Immature natural killer cell (primary cell): ENCODE results near the gene TSNAXIP1. TPM values are rescaled to one million over a fixed set of nuclear protein-coding genes. Genes with fewer than 3 reads are reported as not detected.
"Not testable (repeated sequence)": the region's sequence is repeated elsewhere in the genome, so short reads cannot be mapped to it uniquely, and the experiment has no call there.

Source experiments
- DNase-seq, 3 donors: peaks; one replicate each; pipeline ENCODE4 v3.0.0; 2022; ENCODE audit warnings: mixed read lengths in 1 of 3
- H3K27ac Mint-ChIP-seq, 6 donors: one replicate each; pipeline ENCODE4 v1.8.0; 2020; ENCODE audit warnings: mixed read lengths in 6 of 6, mild to moderate bottlenecking in 5 of 6, inconsistent platforms in 4 of 6, moderate library complexity in 3 of 6
- H3K27me3 Mint-ChIP-seq, 3 donors: one replicate each; pipeline ENCODE4 v1.8.0; 2020 to 2021; ENCODE audit warnings: low read depth in 3 of 3, mild to moderate bottlenecking in 3 of 3, mixed read lengths in 3 of 3, moderate library complexity in 3 of 3, inconsistent platforms in 1 of 3
- H3K36me3 Mint-ChIP-seq, 3 donors: one replicate each; pipeline ENCODE4 v1.8.0; 2020; ENCODE audit warnings: mixed read lengths in 3 of 3, inconsistent platforms in 2 of 3, mild to moderate bottlenecking in 2 of 3
- H3K4me1 Mint-ChIP-seq, 2 donors: one replicate each; pipeline ENCODE4 v1.8.0; 2020; ENCODE audit warnings: inconsistent platforms in 2 of 2, mild to moderate bottlenecking in 2 of 2, mixed read lengths in 2 of 2, moderate library complexity in 1 of 2
- H3K4me3 Mint-ChIP-seq, 5 donors: one replicate each; pipeline ENCODE4 v1.8.0; 2020; ENCODE audit warnings: mild to moderate bottlenecking in 5 of 5, mixed read lengths in 5 of 5, inconsistent platforms in 3 of 5, moderate library complexity in 3 of 5
- H3K9me3 Mint-ChIP-seq, 6 donors: one replicate each; pipeline ENCODE4 v1.8.0; 2020; ENCODE audit warnings: mild to moderate bottlenecking in 6 of 6, mixed read lengths in 6 of 6, inconsistent platforms in 4 of 6, moderate library complexity in 3 of 6
- polyA plus RNA-seq, 3 donors: library from polyadenylated mRNA; unstranded; fragments of 300-500 nt; fragmentation: Illumina TruSeq; gene quantifications; one replicate each; pipeline ENCODE4 v1.2.3, GENCODE V29; 2021

Gene TSNAXIP1
- polyA plus RNA-seq, 3 donors from 2014 or later: not detected

DNA sequence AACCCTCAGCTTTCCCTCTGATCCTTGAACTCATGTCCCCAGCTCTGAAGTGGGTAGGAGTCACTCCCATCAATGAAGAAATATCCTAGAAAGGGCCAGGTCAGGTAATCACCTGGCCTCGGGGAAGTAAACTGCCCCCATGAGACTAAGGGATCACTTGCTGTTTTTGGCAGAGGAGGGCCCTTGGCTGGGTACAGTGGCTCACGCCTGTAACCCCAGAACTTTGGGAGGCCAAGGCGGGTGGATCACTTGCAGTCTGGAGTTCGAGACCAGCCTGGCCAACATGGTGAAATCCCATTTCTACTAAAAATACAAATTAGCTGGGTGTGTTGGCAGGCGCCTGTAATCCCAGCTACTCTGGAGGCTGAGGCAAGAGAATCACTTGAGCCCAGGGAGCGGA is 57.4 kb downstream of the TSNAXIP1 start:
- not testable (repeated sequence) for H3K27ac Mint-ChIP-seq, H3K36me3 Mint-ChIP-seq, H3K9me3 Mint-ChIP-seq, H3K4me3 Mint-ChIP-seq, H3K4me1 Mint-ChIP-seq, H3K27me3 Mint-ChIP-seq, DNase-seq

DNA sequence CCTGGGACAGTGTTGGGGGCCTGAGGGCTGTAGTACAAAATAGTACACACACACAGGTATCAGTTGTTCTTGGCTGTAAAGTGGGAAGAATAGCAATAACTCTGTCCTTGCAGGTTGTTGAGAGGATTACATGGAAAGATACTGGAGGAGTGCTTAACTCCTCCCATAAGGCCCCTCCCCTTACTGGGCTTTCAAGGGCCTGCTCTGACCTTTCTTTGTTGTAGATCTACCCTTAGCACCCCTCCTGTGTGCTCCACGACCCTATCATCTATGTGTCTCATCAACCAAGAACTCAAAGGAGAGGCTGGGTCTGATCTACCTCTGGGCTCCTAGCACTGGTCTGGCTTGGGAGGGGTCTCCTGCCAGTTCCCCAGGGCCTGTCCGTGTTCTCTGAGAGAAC is 57.9 kb downstream of the TSNAXIP1 start:
- no peaks in the 10 kb centered on the region for H3K9me3 Mint-ChIP-seq
- peaks cover 3 to 9% of the 10 kb centered on the region in 2 donors for H3K4me1 Mint-ChIP-seq
- no peak for DNase-seq
- H3K4me3 Mint-ChIP-seq: no peak overlapping the region
- H3K27me3 Mint-ChIP-seq: peaks cover 0 to 2% (median 0%) of the 10 kb centered on the region in 3 donors
- peak overlapping the region in 1 of 6 donors; percentile 5 for H3K27ac Mint-ChIP-seq
- no peaks in the 10 kb centered on the region for H3K36me3 Mint-ChIP-seq

DNA sequence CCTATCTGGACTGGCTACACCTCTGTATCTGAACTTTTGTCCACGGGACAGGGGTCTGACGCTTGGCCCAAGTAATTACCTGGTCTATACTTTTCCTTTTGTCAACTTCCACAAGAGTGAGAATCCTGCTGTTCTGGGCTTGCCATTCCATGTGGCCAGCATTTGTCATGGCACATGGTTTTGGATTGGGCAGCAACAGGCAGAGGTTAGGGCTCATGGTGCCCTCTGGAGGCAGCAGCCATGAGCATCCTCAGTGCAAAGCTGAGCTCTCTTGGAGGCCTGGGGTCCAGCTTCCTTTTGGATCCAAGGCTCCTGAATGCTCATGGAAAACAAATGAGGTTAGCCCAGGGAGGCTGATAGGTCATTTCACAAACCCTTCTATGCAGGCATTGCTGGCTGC is 58.6 kb downstream of the TSNAXIP1 start:
- H3K36me3 Mint-ChIP-seq: no peaks in the 10 kb centered on the region
- H3K27ac Mint-ChIP-seq: no peak overlapping the region
- peaks cover 0 to 2% (median 0%) of the 10 kb centered on the region in 3 donors for H3K27me3 Mint-ChIP-seq

DNA sequence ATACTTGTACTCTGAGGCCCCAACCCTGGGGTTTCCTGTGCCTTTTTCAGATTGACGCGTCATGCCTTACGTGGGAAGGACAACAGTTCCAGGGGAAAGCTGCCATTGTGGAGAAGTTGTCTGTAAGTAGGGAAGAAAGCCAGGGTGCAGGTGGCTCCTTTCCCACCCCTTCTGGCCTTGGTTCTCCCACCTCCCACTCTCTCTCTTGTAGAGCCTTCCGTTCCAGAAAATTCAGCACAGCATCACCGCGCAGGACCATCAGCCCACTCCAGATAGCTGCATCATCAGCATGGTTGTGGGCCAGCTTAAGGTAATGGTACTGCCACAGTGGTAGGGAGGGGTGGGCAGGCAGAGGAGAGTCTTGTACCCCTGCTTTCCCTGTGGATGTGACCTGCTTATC is 61.6 kb downstream of the TSNAXIP1 start:
- no peak overlapping the region for H3K4me3 Mint-ChIP-seq
- no peaks in the 10 kb centered on the region for H3K9me3 Mint-ChIP-seq
- peaks cover 9% of the 10 kb centered on the region in 2 donors for H3K4me1 Mint-ChIP-seq
- no peaks in the 10 kb centered on the region for H3K36me3 Mint-ChIP-seq
- H3K27me3 Mint-ChIP-seq: peaks cover 0 to 9% (median 0%) of the 10 kb centered on the region in 3 donors
- H3K27ac Mint-ChIP-seq: no peak overlapping the region
- no peak for DNase-seq

More for the DNA sequence above, 58.6 kb downstream of the TSNAXIP1 start:
- Mint-ChIP-seq H3K4me3 (no peak overlapping the region), H3K4me1 (peaks cover 3 to 9% of the 10 kb centered on the region in 2 donors), H3K9me3 (no peaks in the 10 kb centered on the region)
- no peak for DNase-seq

DNA sequence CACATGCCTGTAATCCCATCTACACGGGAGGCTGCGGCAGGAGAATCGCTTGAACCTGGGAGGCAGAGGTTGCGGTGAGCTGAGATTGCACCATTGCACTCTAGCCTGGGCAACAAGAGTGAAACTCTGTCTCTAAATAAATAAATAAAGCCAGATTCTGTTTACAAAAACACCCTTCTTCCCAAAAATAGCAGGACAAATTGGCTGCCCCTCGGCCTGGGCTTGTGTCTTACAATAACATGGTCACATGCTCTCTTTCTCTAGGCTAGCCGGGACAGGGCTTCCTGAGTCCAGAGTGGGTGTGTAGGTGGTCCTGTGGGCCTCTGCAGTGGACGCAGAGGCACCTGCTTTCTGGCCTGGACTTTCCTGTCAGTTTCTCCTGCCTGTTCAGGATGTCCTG is 63.0 kb downstream of the TSNAXIP1 start:
- no peak overlapping the region for H3K4me3 Mint-ChIP-seq
- peaks cover 0 to 11% (median 2%) of the 10 kb centered on the region in 3 donors for H3K27me3 Mint-ChIP-seq
- H3K27ac Mint-ChIP-seq: no peak overlapping the region
- no peaks in the 10 kb centered on the region for H3K9me3 Mint-ChIP-seq
- H3K4me1 Mint-ChIP-seq: peaks cover 22 to 23% of the 10 kb centered on the region in 2 donors
- no peak for DNase-seq
- H3K36me3 Mint-ChIP-seq: no peaks in the 10 kb centered on the region

DNA sequence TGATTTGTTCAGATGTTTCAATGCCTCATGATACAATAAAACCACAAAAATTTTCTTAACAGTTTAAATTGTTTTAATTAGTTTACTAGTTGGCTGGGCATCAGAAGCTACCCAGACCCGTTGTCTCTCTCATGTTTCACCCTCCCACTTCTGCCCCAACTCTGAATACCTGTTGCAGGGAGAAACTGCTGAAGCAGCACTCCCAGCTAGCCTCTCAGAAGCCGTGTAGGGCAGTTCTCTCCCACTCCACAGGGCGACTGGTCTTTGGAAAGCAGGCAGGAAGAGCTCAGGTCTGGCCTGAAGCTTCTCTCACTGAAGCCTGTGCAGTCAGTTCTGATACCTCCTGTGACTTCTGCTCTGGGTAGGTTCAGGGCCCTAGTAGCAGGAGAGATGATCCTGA is 64.6 kb downstream of the TSNAXIP1 start:
- no peak overlapping the region for H3K4me3 Mint-ChIP-seq
- no peak for DNase-seq
- H3K27ac Mint-ChIP-seq: peak overlapping the region in 2 of 6 donors; percentile 86 to 88
- no peaks in the 10 kb centered on the region for H3K36me3 Mint-ChIP-seq
- H3K4me1 Mint-ChIP-seq: peaks cover 35 to 39% of the 10 kb centered on the region in 2 donors
- no peaks in the 10 kb centered on the region for H3K9me3 Mint-ChIP-seq
- peaks cover 0 to 11% (median 2%) of the 10 kb centered on the region in 3 donors for H3K27me3 Mint-ChIP-seq

DNA sequence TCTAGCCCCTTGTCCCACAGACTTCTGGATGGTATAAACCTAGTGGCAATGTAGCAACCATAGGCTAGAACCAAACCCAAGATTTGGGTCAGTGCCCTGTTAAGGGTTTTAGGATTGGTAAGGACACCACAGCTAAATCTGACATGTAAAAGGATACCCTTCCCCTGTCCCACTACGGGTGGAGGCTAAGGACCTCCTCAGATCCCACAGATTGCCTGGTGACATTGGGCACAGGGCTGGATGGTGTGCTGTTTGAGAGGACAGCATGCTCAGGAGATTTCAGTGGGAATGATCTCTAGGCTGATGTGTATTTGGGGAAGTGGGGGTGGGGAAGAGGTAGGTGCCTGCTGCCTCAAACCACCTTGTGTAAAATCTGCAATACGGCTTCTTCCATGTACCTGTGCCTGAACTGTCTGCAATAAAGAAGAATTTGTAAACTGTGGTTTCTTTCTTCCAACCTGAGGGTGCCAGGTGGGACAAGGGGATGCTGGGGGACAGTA is 65.5 kb downstream of the TSNAXIP1 start:
- Mint-ChIP-seq H3K27ac (peak overlapping the region; percentile 86 to 93 (median 89)), H3K9me3 (no peaks in the 10 kb centered on the region), H3K4me3 (peak overlapping the region; percentile 89 to 93 (median 91)), H3K36me3 (peaks cover 0 to under 1% (median 0%) of the 10 kb centered on the region in 3 donors), H3K4me1 (peaks cover 35 to 40% of the 10 kb centered on the region in 2 donors), H3K27me3 (peaks cover 0 to 11% (median 2%) of the 10 kb centered on the region in 3 donors)
- DNase-seq: no peak

DNA sequence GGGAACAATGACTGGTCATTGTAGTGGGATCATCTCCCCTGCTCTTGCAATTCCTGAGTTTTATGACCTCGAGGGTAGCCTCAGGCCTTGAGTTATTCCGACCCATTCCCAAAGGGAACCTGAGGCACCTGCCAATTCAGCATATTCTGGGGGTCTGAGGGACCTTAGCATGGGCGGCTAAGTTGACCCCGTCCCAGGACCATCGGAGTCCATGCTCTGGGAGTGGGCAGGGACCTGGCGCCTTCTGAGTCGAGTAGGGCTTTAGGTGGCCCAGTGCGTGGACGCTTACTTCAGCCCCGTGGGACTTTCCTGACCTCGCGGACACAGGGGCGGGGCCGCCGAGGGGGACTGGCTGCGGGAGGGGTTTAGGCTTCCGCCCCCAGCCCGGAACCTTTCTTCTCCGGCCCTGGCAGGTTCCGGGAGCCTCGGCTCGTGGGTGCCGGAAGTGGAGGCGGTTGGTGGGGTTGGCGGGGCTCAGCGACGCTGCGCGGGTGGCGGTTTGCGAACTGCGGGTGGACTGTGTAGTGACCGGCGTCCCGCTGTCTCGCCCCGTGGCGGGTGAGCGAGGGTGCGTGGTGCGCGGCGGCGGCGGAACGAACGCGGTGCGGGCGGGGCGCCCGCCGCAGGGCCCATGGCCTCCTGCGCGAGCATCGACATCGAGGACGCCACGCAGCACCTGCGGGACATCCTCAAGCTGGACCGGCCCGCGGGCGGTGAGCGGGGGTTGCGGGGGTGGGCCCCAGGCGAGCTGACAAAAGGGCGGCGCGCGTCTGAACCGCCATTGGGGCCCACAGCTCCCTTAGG is 66.1 kb downstream of the TSNAXIP1 start, which contains the start of gene EDC4:
TSS of gene EDC4 (plus strand) at position 422 of the 804 bp plus-strand sequence. CDS start at position 632, 210 bp downstream.
- Mint-ChIP-seq H3K27ac (peak within 1 kb of the TSS; percentile 86 to 94 (median 92)), H3K4me3 (peak within 1 kb of the TSS; percentile 89 to 93 (median 91)), H3K9me3 (no peaks in the 10 kb centered on the region), H3K4me1 (peaks cover 35 to 40% of the 10 kb centered on the region in 2 donors), H3K36me3 (peaks cover 0 to 5% (median 1%) of the 10 kb centered on the region in 3 donors), H3K27me3 (peaks cover 0 to 11% (median 2%) of the 10 kb centered on the region in 3 donors)
- DNase-seq: peak; percentile 89 to 90 (median 89)

DNA sequence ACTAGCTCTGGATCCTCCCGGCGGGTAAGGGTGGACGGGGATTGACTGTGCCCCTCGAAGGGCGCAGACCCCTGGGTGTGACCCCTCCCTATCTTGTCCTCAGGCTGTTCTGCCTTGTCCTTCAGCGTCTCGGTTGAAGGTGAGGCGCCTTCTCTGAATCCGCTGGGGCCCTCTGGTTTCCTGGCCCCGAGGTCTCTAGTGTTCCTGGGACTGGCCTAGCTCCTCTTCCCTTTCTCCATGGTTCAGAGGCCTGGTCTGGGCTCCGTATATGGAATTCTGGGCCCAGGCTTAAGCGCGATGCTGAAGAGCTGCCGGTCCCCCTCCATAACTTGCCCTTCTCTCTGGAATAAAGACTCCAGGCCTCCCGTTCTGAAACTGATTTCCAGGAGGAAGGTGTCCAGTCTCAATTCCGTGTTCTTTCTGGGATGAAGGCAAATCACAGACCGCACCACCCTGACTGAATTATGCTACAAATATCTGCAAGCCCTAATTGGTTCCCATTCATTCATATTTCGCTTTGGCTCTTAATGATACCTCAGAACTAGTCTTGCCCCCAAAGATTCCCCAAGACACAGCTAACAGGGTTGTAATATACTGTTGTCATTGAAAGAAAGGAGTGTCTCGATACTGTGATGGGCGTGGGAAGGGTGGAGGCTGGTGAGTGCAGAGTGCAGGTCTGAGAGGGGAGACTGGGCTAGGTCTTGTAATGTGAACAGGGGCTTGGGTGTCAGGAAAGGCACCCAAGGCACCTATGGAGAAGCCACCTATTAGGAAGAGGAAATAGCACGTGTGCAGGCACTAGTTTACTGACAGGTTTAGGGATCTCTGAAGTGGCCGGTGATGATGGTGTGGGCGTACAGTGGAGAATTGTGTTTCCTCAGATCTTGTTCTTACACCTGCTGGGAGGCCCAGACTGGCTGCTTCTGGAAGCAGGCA is 67.0 kb downstream of the TSNAXIP1 start:
- H3K4me3 Mint-ChIP-seq: peak overlapping the region; percentile 89 to 93 (median 91)
- peaks cover 35 to 40% of the 10 kb centered on the region in 2 donors for H3K4me1 Mint-ChIP-seq
- peak overlapping the region; percentile 45 to 94 (median 88) for H3K27ac Mint-ChIP-seq
- DNase-seq: no peak
- no peaks in the 10 kb centered on the region for H3K9me3 Mint-ChIP-seq
- peaks cover 0 to 6% (median 3%) of the 10 kb centered on the region in 3 donors for H3K36me3 Mint-ChIP-seq
- H3K27me3 Mint-ChIP-seq: peaks cover 0 to 11% (median 2%) of the 10 kb centered on the region in 3 donors

DNA sequence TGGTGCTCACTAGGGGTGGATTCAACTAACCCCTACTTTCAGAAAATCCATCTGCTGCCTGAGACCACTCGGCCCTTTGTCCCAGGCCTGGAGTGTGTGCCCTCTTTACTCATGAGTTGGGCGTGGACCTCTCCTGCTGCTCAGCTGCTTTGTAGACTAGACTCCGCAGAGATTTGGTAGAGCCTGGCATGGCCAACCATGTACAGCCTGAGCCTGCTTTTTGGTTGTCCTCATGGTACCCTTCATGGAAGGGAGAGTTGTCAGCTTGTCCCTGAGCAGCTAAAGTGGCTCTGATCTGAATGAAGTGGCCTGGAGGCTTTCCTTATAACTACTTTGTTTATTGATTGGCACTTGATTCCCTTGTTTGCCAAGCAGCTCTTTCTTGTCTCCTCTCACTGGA is 67.7 kb downstream of the TSNAXIP1 start:
- Mint-ChIP-seq H3K4me3 (peak overlapping the region; percentile 89 to 93 (median 91)), H3K36me3 (peaks cover 3 to 10% (median 5%) of the 10 kb centered on the region in 3 donors), H3K27me3 (peaks cover 0 to 11% (median 2%) of the 10 kb centered on the region in 3 donors), H3K4me1 (peaks cover 35 to 40% of the 10 kb centered on the region in 2 donors), H3K27ac (peak overlapping the region in 5 of 6 donors; percentile 45 to 94 (median 86)), H3K9me3 (no peaks in the 10 kb centered on the region)
- DNase-seq: no peak

DNA sequence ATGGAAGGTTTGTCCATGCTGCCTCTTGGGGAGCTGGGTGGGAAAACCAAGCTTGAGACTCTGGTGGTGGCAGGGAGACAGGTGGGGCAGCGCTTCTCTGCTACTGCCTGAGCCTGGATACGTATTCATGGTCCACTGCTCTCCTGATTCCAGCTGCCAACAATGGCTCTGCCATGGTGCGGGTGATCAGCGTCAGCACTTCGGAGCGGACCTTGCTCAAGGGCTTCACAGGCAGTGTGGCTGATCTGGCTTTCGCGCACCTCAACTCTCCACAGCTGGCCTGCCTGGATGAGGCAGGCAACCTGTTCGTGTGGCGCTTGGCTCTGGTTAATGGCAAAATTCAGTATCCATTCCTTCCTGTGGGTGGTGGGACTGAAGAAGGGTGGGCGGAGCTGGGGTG is 70.4 kb downstream of the TSNAXIP1 start:
- no peaks in the 10 kb centered on the region for H3K9me3 Mint-ChIP-seq
- peaks cover 0 to 11% (median 2%) of the 10 kb centered on the region in 3 donors for H3K27me3 Mint-ChIP-seq
- peaks cover 3 to 22% (median 5%) of the 10 kb centered on the region in 3 donors for H3K36me3 Mint-ChIP-seq
- no peak for DNase-seq
- no peak overlapping the region for H3K27ac Mint-ChIP-seq
- H3K4me1 Mint-ChIP-seq: peaks cover 35 to 40% of the 10 kb centered on the region in 2 donors
- H3K4me3 Mint-ChIP-seq: no peak overlapping the region
